NCI-H748 (cell line): Measurements from ENCODE around the gene CFAP206.

Experiments
- DNase-seq: peaks from one replicate; lab custom pipeline; 2025; ENCODE audit not compliant: unreplicated experiment; lab: John Stamatoyannopoulos, UW

The CFAP206 gene, protein sequence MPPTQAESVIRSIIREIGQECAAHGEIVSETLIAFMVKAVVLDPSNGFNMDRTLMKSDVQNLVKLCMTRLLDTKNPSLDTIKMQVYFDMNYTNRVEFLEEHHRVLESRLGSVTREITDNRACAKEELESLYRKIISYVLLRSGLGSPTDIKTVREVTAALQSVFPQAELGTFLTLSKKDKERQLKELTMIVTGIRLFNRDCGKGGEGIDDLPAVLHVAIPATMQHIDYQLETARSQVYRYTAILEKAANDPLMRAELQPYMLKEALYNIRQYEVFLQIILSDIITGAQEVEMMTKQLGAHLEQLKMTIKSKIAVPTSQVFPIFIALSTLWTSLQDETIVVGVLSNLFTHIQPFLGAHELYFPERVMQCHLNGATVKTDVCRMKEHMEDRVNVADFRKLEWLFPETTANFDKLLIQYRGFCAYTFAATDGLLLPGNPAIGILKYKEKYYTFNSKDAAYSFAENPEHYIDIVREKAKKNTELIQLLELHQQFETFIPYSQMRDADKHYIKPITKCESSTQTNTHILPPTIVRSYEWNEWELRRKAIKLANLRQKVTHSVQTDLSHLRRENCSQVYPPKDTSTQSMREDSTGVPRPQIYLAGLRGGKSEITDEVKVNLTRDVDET

DNA sequence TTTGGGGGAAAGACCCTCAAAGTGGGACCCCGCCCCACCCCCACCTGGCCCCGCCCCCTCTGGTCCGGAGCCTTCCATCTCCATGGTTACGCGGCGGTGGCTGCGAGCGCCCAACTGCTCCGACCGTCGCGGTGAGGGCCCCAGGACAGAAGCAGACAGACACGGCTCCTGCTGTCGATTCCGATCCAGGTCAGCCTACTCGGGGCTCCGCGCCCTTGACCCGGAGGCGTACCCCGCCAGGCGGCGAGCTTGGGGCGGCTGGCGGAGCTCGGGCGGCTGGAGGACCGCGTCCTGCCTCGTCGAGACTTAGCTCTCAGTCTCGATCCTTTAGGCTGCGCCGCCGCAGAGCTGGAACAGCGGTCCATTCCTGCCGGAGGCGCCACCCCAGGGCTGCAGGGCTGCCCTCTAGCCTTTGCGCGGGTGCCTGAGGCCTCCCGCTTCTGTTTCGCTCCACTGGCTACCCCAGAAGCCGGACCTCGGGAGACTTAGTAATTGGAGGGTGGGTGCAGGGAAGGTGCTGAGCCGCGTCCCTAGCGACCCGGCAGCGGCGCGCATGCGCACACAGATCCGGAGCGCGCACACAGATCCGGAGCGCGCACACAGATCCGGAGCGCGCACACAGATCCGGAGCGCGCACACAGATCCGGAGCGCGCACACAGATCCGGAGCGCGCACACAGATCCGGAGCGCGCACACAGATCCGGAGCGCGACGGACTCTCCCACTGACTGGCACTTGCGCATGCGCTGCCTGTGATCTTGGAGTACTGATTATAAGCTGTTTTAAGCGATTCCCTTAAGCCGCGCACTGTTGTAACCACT is at the start of gene CFAP206:
Gene CFAP206, plus strand, starts transcription at position 72 of the 820 bp plus-strand sequence. CDS start 1,868 bp downstream, outside the sequence.
- DNase-seq, result peak; percentile 87

GRCh38 chr6:87364602-87365252 is 43.0 kb upstream of the CFAP206 start:
- DNase-seq, result no peak

- no peak for DNase-seq
These were observed 41.5 kb upstream of the CFAP206 start for GRCh38 chr6:87366072-87366827.

DNA sequence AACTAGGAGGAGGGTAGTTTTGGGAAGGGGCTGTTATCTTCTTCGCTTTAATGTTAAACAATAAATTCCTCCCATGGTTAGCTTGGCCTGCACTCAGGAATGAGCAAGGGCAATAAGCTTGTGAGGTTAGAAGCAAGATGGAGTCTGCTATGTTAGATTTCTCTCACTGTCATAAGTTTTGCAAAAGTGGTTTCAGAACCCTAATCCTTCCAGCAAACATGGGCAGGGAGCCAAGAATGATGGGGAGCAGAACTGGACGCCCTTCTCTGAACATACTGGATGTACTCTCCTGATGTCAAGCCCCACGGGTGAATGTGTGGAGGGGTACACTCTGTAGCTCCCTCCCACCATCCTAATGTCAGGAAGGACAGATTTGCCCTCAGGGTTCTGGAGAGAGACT is 40.9 kb upstream of the CFAP206 start:
- no peak for DNase-seq

DNA sequence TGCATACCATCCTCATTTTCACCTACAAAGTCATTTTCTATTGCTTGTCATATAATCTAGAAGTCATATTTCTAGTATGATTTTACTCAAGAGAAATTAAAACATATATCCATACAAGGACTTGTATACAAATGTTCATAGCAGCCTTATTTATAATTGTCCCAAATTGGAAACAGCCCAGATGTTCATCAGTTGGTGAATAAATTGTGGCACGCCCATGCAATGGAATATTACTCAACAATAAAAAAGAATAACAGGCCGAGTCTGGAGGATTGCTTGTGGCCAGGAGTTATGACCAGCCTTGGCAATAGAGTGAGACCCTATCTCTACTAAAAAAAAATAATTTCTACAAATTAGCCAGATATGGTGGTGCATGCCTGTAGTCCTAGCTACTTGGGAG is 34.4 kb upstream of the CFAP206 start:
- DNase-seq, result no peak

DNA sequence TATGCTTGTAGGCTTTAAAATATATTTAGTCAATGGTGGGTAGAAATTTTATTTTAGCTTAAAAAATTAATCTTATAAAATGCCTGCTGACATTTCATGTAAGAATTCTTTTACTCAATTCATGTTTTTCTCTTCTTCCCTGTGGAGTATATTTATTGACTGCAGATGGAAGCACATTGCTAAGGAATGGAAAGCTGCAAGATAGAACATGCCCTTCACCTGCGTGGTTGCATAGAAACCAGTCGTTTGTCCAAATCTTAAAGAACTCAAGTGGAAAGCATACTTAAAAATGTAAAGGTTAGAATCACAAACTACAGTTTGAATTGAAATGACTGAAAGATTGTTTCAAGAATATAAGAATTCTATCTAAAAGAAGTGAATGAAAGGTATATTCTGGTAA is 32.5 kb upstream of the CFAP206 start:
- DNase-seq, result no peak

GRCh38 chr6:87376643-87377042 is 31.1 kb upstream of the CFAP206 start:
- no peak for DNase-seq

DNA sequence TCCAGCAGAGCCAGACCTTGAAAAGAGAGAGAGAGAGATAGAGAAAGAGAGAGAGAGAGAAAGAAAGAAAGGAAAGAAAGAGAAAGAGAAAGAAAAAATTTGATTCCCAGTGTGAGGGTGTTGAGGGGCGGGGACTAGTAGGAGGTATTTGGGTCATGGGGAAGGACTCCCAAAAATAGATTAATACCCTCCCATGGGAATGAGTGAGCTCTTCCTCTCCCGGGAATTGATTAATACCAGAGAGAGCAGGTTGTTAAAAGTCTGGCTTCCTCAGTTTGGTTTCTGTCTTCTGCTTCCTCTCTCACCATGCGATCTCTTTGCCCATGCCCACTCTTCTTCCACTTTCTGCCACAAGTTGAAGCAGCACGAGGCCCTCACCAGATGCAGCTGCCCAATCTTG is 28.8 kb upstream of the CFAP206 start:
- DNase-seq, result no peak

DNA sequence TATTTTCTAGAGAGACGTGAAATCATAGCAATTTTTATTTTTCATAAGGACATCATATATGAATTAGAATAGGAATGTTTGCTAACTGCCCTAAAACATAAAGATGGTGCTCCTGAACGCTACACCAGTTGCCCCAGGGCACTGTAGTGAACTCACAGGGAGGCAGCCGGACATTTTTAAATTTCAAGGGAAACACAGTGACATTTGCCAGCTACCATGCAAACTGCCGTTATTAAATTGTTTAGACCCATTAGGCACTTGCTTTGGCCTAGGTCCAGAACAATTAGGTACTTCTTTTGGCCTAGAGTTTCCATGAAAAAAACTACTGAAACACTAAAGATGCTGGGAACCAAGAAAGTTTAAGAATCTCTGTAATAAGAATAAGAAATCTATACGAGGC is 24.9 kb upstream of the CFAP206 start:
- DNase-seq, result peak; percentile 4

DNA sequence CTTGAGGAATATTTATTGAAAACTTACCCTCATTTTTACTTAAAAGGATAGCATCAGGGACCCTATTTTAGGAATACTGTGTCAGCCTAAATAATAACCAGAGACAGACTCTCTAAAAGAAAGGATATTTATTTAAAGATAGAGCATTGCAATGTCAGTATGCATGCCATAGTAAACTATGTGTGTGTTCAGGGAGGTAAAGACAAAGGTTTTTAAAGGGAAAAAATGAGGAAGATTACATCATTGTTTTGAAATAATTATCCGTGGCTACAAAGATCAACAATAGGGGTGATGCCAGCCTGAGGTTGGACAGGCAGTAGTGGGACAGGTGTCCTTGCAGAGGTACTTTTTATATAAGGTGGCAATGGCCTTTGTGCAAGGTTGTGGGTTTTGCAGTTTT is 23.7 kb upstream of the CFAP206 start:
- DNase-seq, result no peak

DNA sequence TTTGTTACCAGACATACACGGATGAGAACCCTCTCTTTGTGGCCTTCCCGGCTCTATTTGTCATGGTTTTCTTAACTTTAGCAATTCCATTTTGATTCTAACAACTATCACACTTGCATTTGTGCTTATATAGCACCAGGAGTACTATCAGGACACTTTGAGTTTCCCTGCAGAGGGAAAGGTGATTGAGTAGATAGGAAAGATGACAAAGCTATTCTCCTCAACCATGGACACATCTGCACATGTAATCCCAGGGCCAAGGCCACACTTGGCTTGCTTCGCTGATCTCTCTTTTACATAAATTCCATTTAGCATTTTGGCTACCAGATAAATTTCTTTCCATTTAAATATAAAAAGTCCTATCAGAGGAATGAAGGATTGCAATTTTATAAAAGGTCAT is 23.3 kb upstream of the CFAP206 start:
- DNase-seq, result no peak

- peak; percentile 63 for DNase-seq
These were observed 16.4 kb upstream of the CFAP206 start for GRCh38 chr6:87391334-87391733.

- peak; percentile 82 for DNase-seq
These were observed 14.6 kb upstream of the CFAP206 start for GRCh38 chr6:87393026-87393622.

GRCh38 chr6:87395431-87395830 is 12.3 kb upstream of the CFAP206 start:
- DNase-seq, result no peak

DNA sequence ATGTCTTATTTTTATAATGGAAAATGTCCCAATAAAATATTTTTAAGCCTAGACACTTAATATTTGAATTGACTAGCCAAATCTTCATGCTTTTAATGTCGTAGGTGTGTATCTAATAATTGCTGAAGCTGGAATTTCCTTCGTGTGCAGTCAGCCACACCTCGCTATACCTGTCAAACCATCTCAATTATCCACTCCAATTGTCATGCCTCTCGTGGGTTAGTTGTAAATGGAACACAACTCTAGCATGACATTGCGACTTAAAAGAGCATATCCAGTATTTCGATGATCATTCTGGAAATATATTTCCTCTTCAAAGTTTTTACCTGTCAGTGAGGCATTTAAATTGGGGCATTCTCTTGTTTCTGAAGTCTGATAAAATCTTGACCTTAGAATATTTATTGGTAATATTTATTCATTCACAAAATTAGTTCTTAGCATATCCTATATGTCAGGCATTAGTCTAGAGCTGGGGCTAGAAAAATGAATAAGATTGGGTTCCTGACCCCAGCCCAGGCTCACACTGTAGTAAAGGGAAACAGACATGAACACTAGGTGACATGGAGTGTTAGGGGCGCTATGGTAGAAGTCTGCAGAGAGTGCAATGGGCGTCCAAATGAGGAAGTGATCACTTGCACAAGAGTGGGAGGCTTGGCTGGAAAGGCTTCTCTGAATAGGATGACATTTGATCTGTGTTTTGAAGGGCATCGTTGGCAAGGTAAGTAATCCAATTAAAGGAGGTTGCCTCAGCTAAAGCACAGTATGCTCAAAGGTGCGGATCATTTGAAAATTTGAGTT is 11.0 kb upstream of the CFAP206 start:
- DNase-seq, result peak; percentile 53

GRCh38 chr6:87397656-87398055 is 10.1 kb upstream of the CFAP206 start:
- no peak for DNase-seq

GRCh38 chr6:87401832-87402231 is 5.9 kb upstream of the CFAP206 start:
- DNase-seq, result no peak

- DNase-seq, result peak; percentile 71
These were observed 241 bp upstream of the CFAP206 start for GRCh38 chr6:87407561-87407900.

DNA sequence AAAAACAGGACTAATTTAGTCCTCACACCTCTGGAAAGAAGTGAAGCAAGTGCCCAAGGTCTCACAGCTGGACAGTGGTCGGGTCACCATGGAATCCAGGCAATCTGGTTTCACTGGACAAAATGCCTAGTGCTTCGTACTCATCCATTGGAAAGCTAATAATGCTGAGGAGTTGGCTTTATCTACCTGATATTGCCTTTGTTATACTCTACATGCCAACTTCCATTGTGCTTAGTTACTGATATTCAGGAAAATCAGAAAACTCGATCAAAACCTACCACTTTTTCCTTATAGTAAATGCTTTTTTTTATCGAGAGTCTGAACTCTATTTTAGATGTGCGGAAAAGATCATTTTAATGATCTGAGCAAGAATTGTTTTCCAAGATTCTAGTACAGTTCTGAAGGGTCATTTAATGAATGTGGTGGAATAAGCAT is 966 bp downstream of the CFAP206 start:
- no peak for DNase-seq
